ENCODE data around the gene CELSR1. TPM values are rescaled to one million over a fixed set of nuclear protein-coding genes. Genes with fewer than 3 reads are reported as not detected.

The CELSR1 gene
- total and polyA plus RNA-seq, 2 of the 13 experiments (the other 11 are each of a cell fraction or from before 2014, with no cell fraction given): 0.78 to 1.8 TPM

DNA sequence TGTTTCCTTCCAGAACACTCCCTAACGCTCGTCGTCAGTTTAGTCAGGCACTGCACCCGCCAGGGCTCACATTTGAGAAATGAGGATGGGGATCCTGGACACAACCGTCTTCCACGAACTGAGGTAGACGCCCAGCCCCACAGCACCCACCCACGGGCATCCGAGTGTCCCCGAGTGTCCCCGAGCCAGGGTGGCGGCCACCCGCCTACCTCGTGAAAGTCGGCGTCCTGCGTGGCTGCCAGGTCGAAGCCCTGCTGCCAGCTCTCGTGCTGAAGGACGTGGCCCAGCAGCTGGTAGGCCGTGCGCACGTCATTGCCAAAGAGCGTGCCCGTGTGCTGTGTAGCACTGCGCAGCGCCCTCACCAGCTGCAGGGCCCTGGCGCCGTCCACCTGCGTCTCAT is 148.3 kb downstream of the CELSR1 start (continued):
- TF ChIP-seq ZNF569 (CRISPR knock-in tag; IDR thresholded peaks at IDR 0.05; ENCODE audit: borderline replicate concordance): no peak
- no peak for TF ChIP-seq KLF12 (CRISPR knock-in tag; IDR thresholded peaks at IDR 0.05; ENCODE audit: borderline replicate concordance)
- TF ChIP-seq, protein P1, sequence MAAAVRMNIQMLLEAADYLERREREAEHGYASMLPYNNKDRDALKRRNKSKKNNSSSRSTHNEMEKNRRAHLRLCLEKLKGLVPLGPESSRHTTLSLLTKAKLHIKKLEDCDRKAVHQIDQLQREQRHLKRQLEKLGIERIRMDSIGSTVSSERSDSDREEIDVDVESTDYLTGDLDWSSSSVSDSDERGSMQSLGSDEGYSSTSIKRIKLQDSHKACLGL (CRISPR knock-in tag; IDR thresholded peaks at IDR 0.05): no peak
- no peak for TF ChIP-seq ZNF878 (CRISPR knock-in tag; IDR thresholded peaks at IDR 0.05)
- no peak for TF ChIP-seq NR2F2 (IDR thresholded peaks at IDR 0.05; ENCODE audit: borderline replicate concordance, low read depth)

DNA sequence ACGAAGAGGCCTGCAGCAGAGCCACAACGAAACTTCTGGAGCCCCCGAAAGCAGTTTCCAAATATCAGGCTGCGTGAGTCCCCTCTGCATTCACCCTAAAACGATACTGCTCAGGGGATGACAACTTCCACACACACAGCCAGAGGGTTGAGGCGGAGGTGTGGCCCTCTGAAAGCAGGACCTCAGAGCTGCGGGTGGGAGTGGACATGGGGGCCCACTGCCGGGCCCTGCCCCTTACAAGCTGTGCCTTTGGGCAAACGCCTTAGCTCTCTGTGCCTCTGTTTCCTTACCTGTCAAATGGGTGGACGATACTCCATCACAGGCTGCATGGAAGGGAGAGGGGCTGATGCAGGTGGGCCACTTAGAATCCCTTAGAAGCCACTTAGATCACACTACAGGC is 148.8 kb downstream of the CELSR1 start:
- Histone ChIP-seq H3K4me1 (ENCODE audit: insufficient read depth, low read length) (peaks cover 16% of the 10 kb centered on the region), H2AFZ (ENCODE audit: low read length) (no peak overlapping the region), H3K4me2 (ENCODE audit: low read depth, low read length) (no peak overlapping the region), H3K36me3 (replicated peaks in 1 of 2; ENCODE audit: control insufficient read depth in 1 of 2, insufficient read depth in 2 of 2, low read length in 2 of 2) (no peaks in the 10 kb centered on the region), H3K27me3 (ENCODE audit: control insufficient read depth in 1 of 2, insufficient read depth in 2 of 2, low read length in 2 of 2) (no peaks in the 10 kb centered on the region), H3K9me3 (ENCODE audit: low read length) (no peaks in the 10 kb centered on the region), H3K27ac (ENCODE audit: extremely low read length, insufficient read depth, low read length) (no peak overlapping the region), H3K4me3 (replicated peaks in 1 of 3; ENCODE audit: insufficient read depth in 1 of 3, low read depth in 2 of 3, low read length in 3 of 3) (no peak overlapping the region), H3K9ac (ENCODE audit: insufficient read depth, low read depth, low read length) (no peak overlapping the region), H4K20me1 (ENCODE audit: insufficient read depth, low read length) (no peaks in the 10 kb centered on the region), H3K79me2 (ENCODE audit: insufficient read depth, low read length) (no peaks in the 10 kb centered on the region)
- ChIA-PET POLR2A (interaction anchor here (2.3 kb wide), 1 partner anchor 10 kb away, joined by 9 read pairs; no protein-coding TSS in a partner anchor), CTCF (ENCODE audit: low intra/inter-chr PET ratio, low total read pairs) (no interaction called here)
- intact Hi-C loops (cut with micrococcal nuclease; ENCODE audit: unreplicated experiment): no loop called here
- in situ Hi-C loops (cut with HindIII; ENCODE audit: extremely low pct_ligation_motif_present, low pct_unique_long_range_greater_than_20kb): no loop called here
- TF ChIP-seq, protein P2, sequence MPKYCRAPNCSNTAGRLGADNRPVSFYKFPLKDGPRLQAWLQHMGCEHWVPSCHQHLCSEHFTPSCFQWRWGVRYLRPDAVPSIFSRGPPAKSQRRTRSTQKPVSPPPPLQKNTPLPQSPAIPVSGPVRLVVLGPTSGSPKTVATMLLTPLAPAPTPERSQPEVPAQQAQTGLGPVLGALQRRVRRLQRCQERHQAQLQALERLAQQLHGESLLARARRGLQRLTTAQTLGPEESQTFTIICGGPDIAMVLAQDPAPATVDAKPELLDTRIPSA (CRISPR knock-in tag; IDR thresholded peaks at IDR 0.05; ENCODE audit: borderline replicate concordance): no peak
- TF ChIP-seq JARID2 (CRISPR knock-in tag; IDR thresholded peaks at IDR 0.05; ENCODE audit: insufficient replicate concordance) (no peak), ZNF557 (CRISPR knock-in tag; IDR thresholded peaks at IDR 0.05) (no peak)
- DNase-seq (ENCODE audit: low spot score) (no peak), FAIRE-seq (no peak), ATAC-seq (no peak)
- WGBS (ENCODE audit: low lambda C conversion rate): 82% methylated on average over 3 of the region's 10 CpGs
- BruUV-seq (replicated peaks): no TSS peak
